ENCODE measurements around the gene ABHD10.

DNA sequence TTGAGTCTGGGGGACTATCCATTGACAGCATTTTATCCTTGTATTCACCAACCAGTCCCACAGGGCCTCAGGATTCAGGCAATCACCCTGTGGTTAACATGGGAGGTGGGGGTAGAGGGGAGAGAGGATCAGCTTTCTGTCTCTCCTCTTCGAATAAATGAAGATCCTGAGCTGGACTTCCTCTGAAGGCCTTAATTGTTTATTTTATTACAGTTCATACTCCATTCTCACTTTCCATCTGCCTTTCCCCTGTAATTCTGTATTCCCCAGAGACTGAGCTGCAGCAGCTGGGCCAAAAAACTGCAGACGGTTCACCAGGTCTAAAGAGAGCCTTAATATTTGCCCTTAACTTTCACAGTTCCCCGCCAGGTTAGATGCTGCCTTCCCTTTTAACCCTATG lies 31.8 kb downstream of the ABHD10 start:
- TF ChIP-seq, protein P1, sequence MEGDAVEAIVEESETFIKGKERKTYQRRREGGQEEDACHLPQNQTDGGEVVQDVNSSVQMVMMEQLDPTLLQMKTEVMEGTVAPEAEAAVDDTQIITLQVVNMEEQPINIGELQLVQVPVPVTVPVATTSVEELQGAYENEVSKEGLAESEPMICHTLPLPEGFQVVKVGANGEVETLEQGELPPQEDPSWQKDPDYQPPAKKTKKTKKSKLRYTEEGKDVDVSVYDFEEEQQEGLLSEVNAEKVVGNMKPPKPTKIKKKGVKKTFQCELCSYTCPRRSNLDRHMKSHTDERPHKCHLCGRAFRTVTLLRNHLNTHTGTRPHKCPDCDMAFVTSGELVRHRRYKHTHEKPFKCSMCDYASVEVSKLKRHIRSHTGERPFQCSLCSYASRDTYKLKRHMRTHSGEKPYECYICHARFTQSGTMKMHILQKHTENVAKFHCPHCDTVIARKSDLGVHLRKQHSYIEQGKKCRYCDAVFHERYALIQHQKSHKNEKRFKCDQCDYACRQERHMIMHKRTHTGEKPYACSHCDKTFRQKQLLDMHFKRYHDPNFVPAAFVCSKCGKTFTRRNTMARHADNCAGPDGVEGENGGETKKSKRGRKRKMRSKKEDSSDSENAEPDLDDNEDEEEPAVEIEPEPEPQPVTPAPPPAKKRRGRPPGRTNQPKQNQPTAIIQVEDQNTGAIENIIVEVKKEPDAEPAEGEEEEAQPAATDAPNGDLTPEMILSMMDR (IDR thresholded peaks at IDR 0.05): no peak
- TF ChIP-seq POLR2A (IDR thresholded peaks at IDR 0.05): no peak

All from thyroid gland (tissue), 4 donors.